ENCODE data around the gene SRGAP3.

GRCh38 chr3:9105421-9105820 is 144.0 kb downstream of the SRGAP3 start:
- TF ChIP-seq CTCF (IDR thresholded peaks at IDR 0.05; ENCODE audit: insufficient read depth, low read depth, low read length), result no peak
- TF ChIP-seq EZH2 (IDR thresholded peaks at IDR 0.05; ENCODE audit: insufficient read depth, low read length), result no peak
